GM21390 (cell line): ENCODE data around the gene RAB3A.
A peak's percentile ranks its signal among the peaks of the same experiment; 100 is the strongest.

Experiments
- ATAC-seq: cut with Tn5 transposase; IDR thresholded peaks from one replicate; pipeline ENCODE4 v1.9.1; 2021; ENCODE audit not compliant: unreplicated experiment

Gene RAB3A

GRCh38 chr19:18152817-18153555, 50.9 kb downstream of the RAB3A start, which contains the start of gene PIK3R2:
PIK3R2 (plus strand) TSS chr19:18153163; CDS start chr19:18155880, 2,717 bp downstream.
- peak; percentile 73 for ATAC-seq

DNA sequence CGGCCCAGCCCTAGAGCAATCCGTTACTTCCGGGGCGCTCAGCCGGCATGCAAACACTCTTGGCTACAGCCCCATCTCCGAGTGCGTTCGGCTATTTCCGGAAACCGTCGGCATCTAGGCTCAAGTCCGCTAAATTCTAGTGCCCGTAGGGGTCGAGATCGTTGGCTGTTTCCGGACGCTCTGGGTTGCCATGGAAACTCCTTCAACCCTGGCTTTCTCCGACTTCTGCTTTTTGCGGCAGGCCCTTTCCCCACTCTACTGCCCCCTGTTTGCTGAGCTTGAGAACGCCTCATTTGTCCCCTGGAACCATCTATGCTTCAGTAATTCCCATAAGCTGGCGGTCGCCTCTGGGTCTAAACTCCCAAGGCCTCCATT, 51.4 kb downstream of the RAB3A start:
- peak; percentile 56 for ATAC-seq

GRCh38 chr19:18150776-18151624, 52.8 kb downstream of the RAB3A start:
- no peak for ATAC-seq

GRCh38 chr19:18149596-18149975, 54.3 kb downstream of the RAB3A start:
- ATAC-seq = no peak

DNA sequence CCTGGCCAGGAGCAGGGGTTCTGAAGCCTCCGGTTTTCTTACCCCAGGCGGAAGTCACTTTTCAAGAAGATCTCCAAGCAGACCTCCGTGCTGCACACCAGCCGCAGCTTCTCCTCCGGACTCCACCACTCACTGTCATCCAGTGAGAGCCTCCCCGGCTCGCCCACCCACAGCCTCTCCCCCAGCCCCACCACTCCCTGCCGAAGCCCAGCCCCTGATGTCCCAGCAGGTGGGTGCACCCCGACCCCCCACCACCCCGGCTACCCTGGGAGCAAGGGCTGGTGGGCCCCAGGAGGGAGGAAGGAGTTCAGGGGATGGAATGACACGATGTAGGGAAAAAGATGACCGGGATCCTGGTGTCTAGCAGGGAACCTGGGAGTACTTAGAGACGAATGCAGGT, 56.4 kb downstream of the RAB3A start:
- no peak for ATAC-seq
